ENCODE results near the gene UTP14C.
A peak's percentile ranks its signal among the peaks of the same experiment; 100 is the strongest.
"Not testable (repeated sequence)": the region's sequence is repeated elsewhere in the genome, so short reads cannot be mapped to it uniquely, and the experiment has no call there.

UTP14C gene

GRCh38 chr13:52051400-52051799, 26.9 kb downstream of the UTP14C start:
- DNase-seq, result no peak

- DNase-seq, result no peak
These were observed 29.0 kb downstream of the UTP14C start for GRCh38 chr13:52053460-52053859.

- not testable (repeated sequence) for DNase-seq
These were observed 36.6 kb downstream of the UTP14C start for GRCh38 chr13:52061064-52061463.

GRCh38 chr13:52061587-52061986, 37.1 kb downstream of the UTP14C start:
- DNase-seq, result no peak

GRCh38 chr13:52067237-52067636, 42.7 kb downstream of the UTP14C start:
- peak; percentile 15 for DNase-seq

- no peak for DNase-seq
These were observed 46.5 kb downstream of the UTP14C start for GRCh38 chr13:52070929-52071523.

All from eye (tissue), 1 donor.